K562 (cell line): ENCODE data around the gene MORC1. TPM values are rescaled to one million over a fixed set of nuclear protein-coding genes. Genes with fewer than 3 reads are reported as not detected.
A peak's percentile ranks its signal among the peaks of the same experiment; 100 is the strongest.

ENCODE experiments used
- ATAC-seq: fragments of 200-7000 bp; cut with Tn5 transposase; 3 replicates; pipeline ENCODE4 v1.9.1; 2020; ENCODE audit warnings: moderate library complexity
- BruUV-seq: library from RNA; stranded (reverse); fragments of 400-500 nt; replicated peaks from 2 replicates; lab custom pipeline; 2021; lab: Mats Ljungman, UMichigan
- CTCF ChIA-PET: fragments of 300-600 bp; formaldehyde crosslinking; extraction: SDS; loops from one replicate; lab custom pipeline; 2021; ENCODE audit warnings: low intra/inter-chr PET ratio; lab: Yijun Ruan, JAX
- POLR2A ChIA-PET: fragments of 300-600, 350-650 bp; sonication (Branson Sonifier 250); formaldehyde crosslinking; extraction: SDS; loops from one replicate; lab custom pipeline; 2021; ENCODE audit warnings: antibody characterized with exemption, inconsistent platforms; lab: Yijun Ruan, JAX
- DNase-seq, 4 experiments: peaks; one replicate each; pipeline versions ENCODE4 v3.0.0 to v3.0.0-alpha.2; 2011 to 2018; ENCODE audit warnings: low spot score in 3 of 4, mixed read lengths in 3 of 4; ENCODE audit errors: extremely low read depth in 1 of 4
- FAIRE-seq: peaks from 2 replicates; lab custom pipeline; 2011; peaks lifted over from hg19 to GRCh38; lab: Jason Lieb, UNC
- H2AFZ ChIP-seq: 2 replicates; pipeline ENCODE4 v1.6.0; 2011; ENCODE audit warnings: low read depth, low read length, control low read depth, inconsistent platforms
- H3K27ac ChIP-seq: fragments of 200-600 bp; 3 replicates; pipeline ENCODE4 v1.8.0; 2011; ENCODE audit warnings: low read depth, mild to moderate bottlenecking, control low read depth, inconsistent platforms, low read length, moderate library complexity, mixed read lengths; ENCODE audit errors: extremely low read depth
- H3K27me3 ChIP-seq, 2 experiments: fragments of 300-600 bp in 1 of 2; 2 replicates in 1 of 2; 3 replicates in 1 of 2; pipeline versions ENCODE4 v1.6.0 to v1.8.0; 2011; ENCODE audit warnings: inconsistent platforms in 2 of 2, low read length in 2 of 2, mild to moderate bottlenecking in 1 of 2, mixed read lengths in 1 of 2, moderate library complexity in 1 of 2; ENCODE audit not compliant: control insufficient read depth in 2 of 2, insufficient read depth in 2 of 2
- H3K36me3 ChIP-seq: fragments of 300-600 bp; 3 replicates; pipeline ENCODE4 v1.8.0; 2011; ENCODE audit warnings: mild to moderate bottlenecking, low read length, inconsistent platforms; ENCODE audit not compliant: control insufficient read depth, insufficient read depth
- H3K4me1 ChIP-seq, 2 experiments: fragments of 200-600 bp in 1 of 2; replicated peaks in 1 of 2; 2 replicates in 1 of 2; 3 replicates in 1 of 2; pipeline versions ENCODE4 v1.5.1 to v1.8.0; 2011; ENCODE audit warnings: inconsistent platforms in 2 of 2, low read length in 2 of 2, mild to moderate bottlenecking in 1 of 2, mixed read lengths in 1 of 2, moderate library complexity in 1 of 2; ENCODE audit not compliant: control insufficient read depth in 2 of 2, insufficient read depth in 2 of 2
- H3K4me2 ChIP-seq: 2 replicates; pipeline ENCODE4 v1.6.1; 2011; ENCODE audit warnings: low read length, control low read depth, inconsistent platforms, mixed read lengths; ENCODE audit not compliant: insufficient read depth
- H3K4me3 ChIP-seq: fragments of 200-600 bp; sonication (generic), shearing (Covaris generic); 2 replicates; pipeline ENCODE4 v1.5.1; 2016; ENCODE audit warnings: control low read depth, inconsistent platforms
- H3K79me2 ChIP-seq: fragments of 200-600 bp; 3 replicates; pipeline ENCODE4 v1.8.0; 2011; ENCODE audit warnings: low read length, inconsistent platforms; ENCODE audit not compliant: control insufficient read depth, insufficient read depth
- H3K9ac ChIP-seq, 2 experiments: 2 replicates each; pipeline versions ENCODE4 v1.6.0 to v1.6.1; 2011; ENCODE audit warnings: low read depth in 2 of 2, low read length in 2 of 2, control low read depth in 1 of 2, inconsistent platforms in 1 of 2, mild to moderate bottlenecking in 1 of 2, mixed read lengths in 1 of 2; ENCODE audit not compliant: insufficient read depth in 1 of 2
- H3K9me1 ChIP-seq: one replicate; pipeline ENCODE4 v1.6.0; 2011; ENCODE audit warnings: inconsistent platforms, mild to moderate bottlenecking, low read length, moderate library complexity; ENCODE audit not compliant: control insufficient read depth, insufficient read depth
- H3K9me3 ChIP-seq: replicated peaks from 2 replicates; pipeline ENCODE4 v1.5.1; 2011; ENCODE audit warnings: low read depth, low read length, inconsistent platforms; ENCODE audit not compliant: control insufficient read depth, insufficient read depth
- H4K20me1 ChIP-seq: replicated peaks from 2 replicates; pipeline ENCODE4 v1.6.1; 2011; ENCODE audit warnings: low read length, inconsistent platforms, mixed read lengths; ENCODE audit not compliant: control insufficient read depth, insufficient read depth
- DACH1 ChIP-seq: fragments of 450-650 bp; IDR thresholded peaks from 2 replicates; pipeline ENCODE4 v1.6.1; 2018; ENCODE audit not compliant: partially characterized antibody
- HDAC8 ChIP-seq: fragments of 450-650 bp; IDR thresholded peaks from 2 replicates; pipeline ENCODE4 v1.6.1; 2016; ENCODE audit warnings: mild to moderate bottlenecking, missing genetic modification characterization, moderate library complexity, missing compliant biosample characterization
- HEY1 ChIP-seq: fragments of 250-450 bp; sonication (Bioruptor Pico); IDR thresholded peaks from 2 replicates; pipeline ENCODE4 v1.5.0; 2020; ENCODE audit warnings: mild to moderate bottlenecking, moderate library complexity, borderline replicate concordance
- SMARCC2 ChIP-seq: fragments of 450-650 bp; IDR thresholded peaks from 2 replicates; pipeline ENCODE4 v1.6.1; 2017; ENCODE audit warnings: antibody characterized with exemption, moderate library complexity, mild to moderate bottlenecking, low read depth
- ZNF224 ChIP-seq: sonication (generic); formaldehyde crosslinking; IDR thresholded peaks from 2 replicates; pipeline ENCODE4 v1.8.0; 2022; ENCODE audit warnings: mild to moderate bottlenecking, missing genetic modification reagents
- ZNF282 ChIP-seq: sonication (generic); formaldehyde crosslinking; IDR thresholded peaks from 2 replicates; pipeline ENCODE4 v1.8.1; 2023; ENCODE audit warnings: missing genetic modification reagents
- WGBS: fragments of 100-300 bp; shearing (Covaris generic); methylation state at CpG from one replicate; pipeline ENCODE4 v1.1.6; 2016; ENCODE audit warnings: low coverage, mixed read lengths; ENCODE audit not compliant: insufficient coverage; ENCODE audit errors: missing lambda C conversion rate; 5-methylcytosine and 5-hydroxymethylcytosine counted together
- in situ Hi-C: fragments of 300-500 bp; cut with MboI; formaldehyde crosslinking; loops from 4 replicates; pipeline ENCODE4 v1.15.0; 2018; ENCODE audit warnings: inconsistent platforms, mixed read lengths
- intact Hi-C: fragments of 100-400 bp; cut with micrococcal nuclease; formaldehyde crosslinking; loops from 2 replicates; pipeline ENCODE4 v1.14.2; 2022
- polyA plus RNA-seq, 8 experiments: library from polyadenylated mRNA; depleted of rRNA in 4 of 8; stranded (reverse) in 5 of 8; unstranded in 3 of 8; fragments of >200 nt; fragmentation: Nextera tagmentation in 2 of 8; fragmentation: Illumina TruSeq in 1 of 8; extraction: Ambion mirVana in 2 of 8; extraction: Trizol in 1 of 8; gene quantifications; 2 replicates each; pipeline versions ENCODE4 v1.2.1 to v1.2.3, GENCODE V29; 2011 to 2014; ENCODE audit warnings: inconsistent platforms in 1 of 8, missing spikeins in 1 of 8
- total RNA-seq, 7 experiments: library from RNA; depleted of rRNA in 6 of 7; stranded (reverse); fragments of >200 nt in 6 of 7; fragmentation: Illumina TruSeq in 2 of 7; extraction: Trizol in 2 of 7; gene quantifications; 2 replicates each; pipeline versions ENCODE4 v1.2.1 to v1.2.3, GENCODE V29; 2011 to 2021; ENCODE audit warnings: low replicate concordance in 1 of 7
- TF ChIP-seq, protein P1 (sequence below): sonication (generic); formaldehyde crosslinking; IDR thresholded peaks from 2 replicates; pipeline ENCODE4 v1.8.0; 2023; ENCODE audit warnings: missing genetic modification reagents, mild to moderate bottlenecking, borderline replicate concordance

MORC1 gene
- total and polyA plus RNA-seq, 9 of the 15 experiments (the other 6 are each of a cell fraction or from before 2014, with no cell fraction given) = 0.08 to 0.41 (median 0.30) TPM; not detected in 1

DNA sequence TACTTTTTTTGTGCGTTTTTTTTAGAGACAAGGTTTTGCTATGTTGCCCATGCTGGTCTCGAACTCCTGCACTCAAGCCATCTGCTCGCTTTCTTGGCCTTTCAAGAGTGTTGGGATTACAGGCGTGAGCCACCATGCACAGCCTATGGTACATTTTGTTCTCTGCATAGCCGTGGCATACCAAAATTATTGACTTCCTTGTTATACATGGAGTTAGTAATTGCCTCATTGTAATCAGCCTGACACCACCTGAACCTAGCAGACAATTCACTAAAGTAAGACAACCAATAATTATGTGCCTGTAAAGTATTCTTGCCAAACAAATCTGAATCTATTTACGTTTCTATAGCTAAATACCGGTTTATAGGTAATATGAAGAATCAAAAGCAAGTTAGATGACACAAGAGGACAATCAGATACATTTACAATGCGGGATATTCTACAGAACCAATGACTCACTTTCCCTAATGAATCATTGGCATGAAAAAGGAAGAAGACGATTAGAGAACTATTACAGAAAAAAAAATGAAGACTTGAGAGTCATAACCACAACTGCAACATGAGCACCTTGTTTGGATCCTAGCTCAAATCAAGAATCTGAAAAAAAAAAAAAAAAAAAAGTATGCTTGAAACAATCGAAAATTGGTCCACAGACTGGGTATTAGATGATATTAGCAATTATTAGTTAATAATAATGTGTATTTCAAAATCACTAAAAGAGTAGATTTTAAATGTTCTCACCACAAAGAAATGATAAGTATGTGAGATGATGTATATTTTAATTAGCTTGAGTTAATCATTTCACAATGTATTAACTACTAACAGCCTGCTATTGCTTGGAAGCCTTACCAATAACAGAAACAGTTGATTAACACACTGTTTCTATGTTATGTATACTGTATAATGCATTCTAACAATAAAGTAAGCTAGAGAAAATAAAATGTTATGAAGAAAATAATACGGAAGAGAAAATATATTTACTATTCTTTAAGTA, 171.3 kb downstream of the MORC1 start:
- BruUV-seq = no TSS peak
- Histone ChIP-seq H3K4me3 (no peak overlapping the region), H3K9me1 (no peaks in the 10 kb centered on the region), H3K9me3 (no peaks in the 10 kb centered on the region), H3K9ac (no peak overlapping the region), H3K27me3 (no peaks in the 10 kb centered on the region), H3K4me2 (no peak overlapping the region), H3K36me3 (no peaks in the 10 kb centered on the region), H4K20me1 (no peaks in the 10 kb centered on the region), H3K27ac (no peak overlapping the region), H3K79me2 (no peaks in the 10 kb centered on the region), H3K4me1 (no peaks in the 10 kb centered on the region), H2AFZ (no peak overlapping the region)
- no peak for FAIRE-seq
- ChIA-PET POLR2A (no interaction called here), CTCF (no interaction called here)
- WGBS = 0% methylated on average over 9 of the region's 11 CpGs
- intact Hi-C loops (no loop called here), in situ Hi-C loops (no loop called here)
- DNase-seq = no peak
- no peak for ATAC-seq
- TF ChIP-seq DACH1 = peak; percentile 10
- TF ChIP-seq ZNF282 (CRISPR knock-in tag) = no peak

DNA sequence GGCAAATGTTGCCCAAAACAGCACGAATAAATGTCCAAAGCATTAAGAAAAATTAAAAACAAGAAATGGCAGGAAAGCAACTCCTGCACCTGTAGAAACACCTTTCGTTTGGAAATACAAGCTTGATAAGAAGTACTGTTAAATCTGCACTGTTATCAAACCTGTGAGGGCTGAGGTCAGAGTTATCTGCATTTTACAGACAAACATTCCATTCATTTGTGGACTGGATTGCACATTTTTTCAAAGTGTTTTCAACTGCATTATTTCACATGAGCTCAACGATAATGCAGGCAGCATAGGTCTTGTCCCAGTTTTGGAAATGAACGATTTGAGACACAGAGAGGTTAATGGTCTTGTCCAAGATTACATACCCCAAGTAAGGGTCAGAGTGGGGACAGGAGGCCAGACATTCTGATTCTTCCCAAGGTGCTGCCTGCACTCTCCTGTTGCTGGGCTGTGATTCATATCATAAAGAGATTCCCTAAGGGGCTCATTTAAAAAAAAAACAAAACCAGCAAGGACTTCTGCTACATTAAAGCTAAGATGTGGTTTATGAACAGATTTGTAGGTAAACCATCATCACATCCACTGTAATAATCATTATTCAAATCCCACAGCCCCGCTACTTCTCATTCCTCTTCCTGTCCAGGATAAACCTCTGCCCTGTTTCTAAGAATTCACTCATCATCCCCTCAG, 177.2 kb downstream of the MORC1 start:
- H2AFZ ChIP-seq = no peak overlapping the region
- H3K27me3 ChIP-seq = no peaks in the 10 kb centered on the region
- no TSS peak for BruUV-seq
- no peak for DNase-seq
- H3K4me3 ChIP-seq = no peak overlapping the region
- ChIA-PET CTCF (no interaction called here), POLR2A (no interaction called here)
- in situ Hi-C loops = no loop called here
- H3K9ac ChIP-seq = no peak overlapping the region
- H3K9me1 ChIP-seq = no peaks in the 10 kb centered on the region
- no peak for ATAC-seq
- H3K4me1 ChIP-seq = no peaks in the 10 kb centered on the region
- H3K79me2 ChIP-seq = no peaks in the 10 kb centered on the region
- no peaks in the 10 kb centered on the region for H4K20me1 ChIP-seq
- H3K27ac ChIP-seq = no peak overlapping the region
- FAIRE-seq = no peak
- WGBS = 0% methylated on average over 4 of the region's 5 CpGs
- H3K36me3 ChIP-seq = no peaks in the 10 kb centered on the region
- intact Hi-C loops = no loop called here
- H3K4me2 ChIP-seq = no peak overlapping the region
- H3K9me3 ChIP-seq = no peaks in the 10 kb centered on the region
- TF ChIP-seq SMARCC2 = no peak
- no peak for TF ChIP-seq HEY1 (CRISPR knock-in tag)
- no peak for TF ChIP-seq HDAC8
- TF ChIP-seq, protein P1, sequence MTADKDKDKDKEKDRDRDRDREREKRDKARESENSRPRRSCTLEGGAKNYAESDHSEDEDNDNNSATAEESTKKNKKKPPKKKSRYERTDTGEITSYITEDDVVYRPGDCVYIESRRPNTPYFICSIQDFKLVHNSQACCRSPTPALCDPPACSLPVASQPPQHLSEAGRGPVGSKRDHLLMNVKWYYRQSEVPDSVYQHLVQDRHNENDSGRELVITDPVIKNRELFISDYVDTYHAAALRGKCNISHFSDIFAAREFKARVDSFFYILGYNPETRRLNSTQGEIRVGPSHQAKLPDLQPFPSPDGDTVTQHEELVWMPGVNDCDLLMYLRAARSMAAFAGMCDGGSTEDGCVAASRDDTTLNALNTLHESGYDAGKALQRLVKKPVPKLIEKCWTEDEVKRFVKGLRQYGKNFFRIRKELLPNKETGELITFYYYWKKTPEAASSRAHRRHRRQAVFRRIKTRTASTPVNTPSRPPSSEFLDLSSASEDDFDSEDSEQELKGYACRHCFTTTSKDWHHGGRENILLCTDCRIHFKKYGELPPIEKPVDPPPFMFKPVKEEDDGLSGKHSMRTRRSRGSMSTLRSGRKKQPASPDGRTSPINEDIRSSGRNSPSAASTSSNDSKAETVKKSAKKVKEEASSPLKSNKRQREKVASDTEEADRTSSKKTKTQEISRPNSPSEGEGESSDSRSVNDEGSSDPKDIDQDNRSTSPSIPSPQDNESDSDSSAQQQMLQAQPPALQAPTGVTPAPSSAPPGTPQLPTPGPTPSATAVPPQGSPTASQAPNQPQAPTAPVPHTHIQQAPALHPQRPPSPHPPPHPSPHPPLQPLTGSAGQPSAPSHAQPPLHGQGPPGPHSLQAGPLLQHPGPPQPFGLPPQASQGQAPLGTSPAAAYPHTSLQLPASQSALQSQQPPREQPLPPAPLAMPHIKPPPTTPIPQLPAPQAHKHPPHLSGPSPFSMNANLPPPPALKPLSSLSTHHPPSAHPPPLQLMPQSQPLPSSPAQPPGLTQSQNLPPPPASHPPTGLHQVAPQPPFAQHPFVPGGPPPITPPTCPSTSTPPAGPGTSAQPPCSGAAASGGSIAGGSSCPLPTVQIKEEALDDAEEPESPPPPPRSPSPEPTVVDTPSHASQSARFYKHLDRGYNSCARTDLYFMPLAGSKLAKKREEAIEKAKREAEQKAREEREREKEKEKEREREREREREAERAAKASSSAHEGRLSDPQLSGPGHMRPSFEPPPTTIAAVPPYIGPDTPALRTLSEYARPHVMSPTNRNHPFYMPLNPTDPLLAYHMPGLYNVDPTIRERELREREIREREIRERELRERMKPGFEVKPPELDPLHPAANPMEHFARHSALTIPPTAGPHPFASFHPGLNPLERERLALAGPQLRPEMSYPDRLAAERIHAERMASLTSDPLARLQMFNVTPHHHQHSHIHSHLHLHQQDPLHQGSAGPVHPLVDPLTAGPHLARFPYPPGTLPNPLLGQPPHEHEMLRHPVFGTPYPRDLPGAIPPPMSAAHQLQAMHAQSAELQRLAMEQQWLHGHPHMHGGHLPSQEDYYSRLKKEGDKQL (CRISPR knock-in tag) = no peak
- no peak for TF ChIP-seq ZNF224 (CRISPR knock-in tag)
